Loucy (cell line): Measurements from ENCODE around the gene KCNE5.

Experiments used
- H2AFZ ChIP-seq: fragments of 200-600 bp; sonication (generic); 2 replicates; pipeline ENCODE4 v1.6.0; 2016; ENCODE audit warnings: antibody characterized with exemption, mild to moderate bottlenecking, low read length, moderate library complexity
- H3F3A ChIP-seq: fragments of 200-600 bp; 2 replicates; pipeline ENCODE4 v1.6.0; 2016; ENCODE audit warnings: antibody characterized with exemption, low read depth, mild to moderate bottlenecking
- H3K27me3 ChIP-seq: fragments of 200-600 bp; sonication (generic); 2 replicates; pipeline ENCODE4 v1.6.1; 2014; ENCODE audit warnings: low read length, mild to moderate bottlenecking; ENCODE audit not compliant: insufficient read depth, poor library complexity, severe bottlenecking
- H3K36me3 ChIP-seq: fragments of 200-600 bp; sonication (generic); 2 replicates; pipeline ENCODE4 v1.6.1; 2016; ENCODE audit warnings: low read length; ENCODE audit not compliant: insufficient read depth
- H3K4me1 ChIP-seq: fragments of 200-600 bp; sonication (generic); 2 replicates; pipeline ENCODE4 v1.5.1; 2014; ENCODE audit warnings: low read length, mild to moderate bottlenecking; ENCODE audit not compliant: insufficient read depth, poor library complexity, severe bottlenecking
- H3K4me2 ChIP-seq: fragments of 200-600 bp; sonication (generic); 2 replicates; pipeline ENCODE4 v1.6.0; 2014; ENCODE audit warnings: antibody characterized with exemption, low read length, low read depth, mild to moderate bottlenecking; ENCODE audit not compliant: poor library complexity, severe bottlenecking
- H3K4me3 ChIP-seq: fragments of 200-600 bp; sonication (generic); 2 replicates; pipeline ENCODE4 v1.5.1; 2014; ENCODE audit warnings: low read length, mild to moderate bottlenecking, mixed read lengths; ENCODE audit not compliant: poor library complexity, severe bottlenecking
- H3K79me2 ChIP-seq: fragments of 200-600 bp; sonication (generic); 2 replicates; pipeline ENCODE4 v1.6.1; 2014; ENCODE audit warnings: low read length; ENCODE audit not compliant: insufficient read depth
- H3K9ac ChIP-seq: fragments of 200-600 bp; sonication (generic); 2 replicates; pipeline ENCODE4 v1.6.0; 2014; ENCODE audit warnings: mild to moderate bottlenecking, low read depth, low read length, moderate library complexity; ENCODE audit not compliant: poor library complexity, severe bottlenecking
- H3K9me2 ChIP-seq: fragments of 200-600 bp; sonication (generic); replicated peaks from 2 replicates; pipeline ENCODE4 v1.6.1; 2016; ENCODE audit warnings: low read depth, low read length, mixed read lengths
- H3K9me3 ChIP-seq: fragments of 200-600 bp; sonication (generic); 2 replicates; pipeline ENCODE4 v1.6.1; 2014; ENCODE audit warnings: mild to moderate bottlenecking, antibody characterized with exemption, low read length, low read depth; ENCODE audit not compliant: insufficient read depth
- H4K20me1 ChIP-seq: fragments of 200-600 bp; sonication (generic); 2 replicates; pipeline ENCODE4 v1.6.0; 2014; ENCODE audit warnings: antibody characterized with exemption, low read length, mild to moderate bottlenecking; ENCODE audit not compliant: insufficient read depth, poor library complexity, severe bottlenecking
- CTCF ChIP-seq: fragments of 200-600 bp; sonication (generic); conservative IDR thresholded peaks from 2 replicates; pipeline ENCODE4 v1.5.1; 2014; ENCODE audit warnings: mild to moderate bottlenecking, antibody characterized with exemption, low read length
- EZH2phosphoT487 ChIP-seq: fragments of 200-600 bp; IDR thresholded peaks from 2 replicates; pipeline ENCODE4 v1.6.1; 2018; ENCODE audit warnings: antibody characterized with exemption, mild to moderate bottlenecking, moderate library complexity, borderline replicate concordance

The KCNE5 gene

GRCh38 chrX:109632906-109633504 is 8.0 kb upstream of the KCNE5 start:
- no peak overlapping the region for H3K4me3 ChIP-seq
- H3K4me2 ChIP-seq = no peak overlapping the region
- no peaks in the 10 kb centered on the region for H3K27me3 ChIP-seq
- H3K9me2 ChIP-seq = no peaks in the 10 kb centered on the region
- no peaks in the 10 kb centered on the region for H3K79me2 ChIP-seq
- H3K9me3 ChIP-seq = no peaks in the 10 kb centered on the region
- H3K9ac ChIP-seq = no peak overlapping the region
- peaks cover under 1% of the 10 kb centered on the region for H3K4me1 ChIP-seq
- H4K20me1 ChIP-seq = no peaks in the 10 kb centered on the region
- no peak overlapping the region for H2AFZ ChIP-seq
- H3F3A ChIP-seq = no peaks in the 10 kb centered on the region
- TF ChIP-seq CTCF (peak; percentile 48), EZH2phosphoT487 (no peak)
- no peaks in the 10 kb centered on the region; the same call in 1 of the 2 replicates for H3K36me3 ChIP-seq

GRCh38 chrX:109629310-109629709 is 4.3 kb upstream of the KCNE5 start:
- Histone ChIP-seq H3K4me2 (no peak overlapping the region), H3K4me1 (peaks cover 9% of the 10 kb centered on the region), H4K20me1 (no peaks in the 10 kb centered on the region), H2AFZ (no peak overlapping the region), H3K79me2 (no peaks in the 10 kb centered on the region), H3K27me3 (no peaks in the 10 kb centered on the region), H3K4me3 (no peak overlapping the region), H3K36me3 (no peaks in the 10 kb centered on the region), H3K9ac (no peak overlapping the region), H3K9me2 (no peaks in the 10 kb centered on the region), H3K9me3 (no peaks in the 10 kb centered on the region; the same call in 1 of the 2 replicates), H3F3A (no peaks in the 10 kb centered on the region)
- TF ChIP-seq CTCF (no peak), EZH2phosphoT487 (no peak)

- Histone ChIP-seq H3F3A (no peaks in the 10 kb centered on the region), H3K4me1 (peaks cover 9% of the 10 kb centered on the region), H3K4me3 (no peak overlapping the region), H3K36me3 (no peaks in the 10 kb centered on the region), H3K4me2 (no peak overlapping the region), H3K9me2 (no peaks in the 10 kb centered on the region), H4K20me1 (no peaks in the 10 kb centered on the region), H2AFZ (no peak overlapping the region), H3K9me3 (no peaks in the 10 kb centered on the region; the same call in 1 of the 2 replicates), H3K79me2 (no peaks in the 10 kb centered on the region), H3K9ac (no peak overlapping the region), H3K27me3 (no peaks in the 10 kb centered on the region)
- TF ChIP-seq CTCF (no peak), EZH2phosphoT487 (no peak)
These were observed 1.7 kb upstream of the KCNE5 start for GRCh38 chrX:109626637-109627036.
